BE2C (cell line): Measurements from ENCODE around the gene CACNA2D3.

Experiments used
- DNase-seq: peaks from one replicate; pipeline ENCODE4 v3.0.0-alpha.2; 2020
- H3K27me3 ChIP-seq: fragments of 250-450 bp; sonication (Bioruptor Pico); 2 replicates; pipeline ENCODE4 v1.5.1; 2020; ENCODE audit warnings: mild to moderate bottlenecking
- H3K36me3 ChIP-seq: fragments of 250-450 bp; sonication (Bioruptor Pico); 2 replicates; pipeline ENCODE4 v1.5.1; 2020; ENCODE audit warnings: mild to moderate bottlenecking
- H3K4me1 ChIP-seq: fragments of 250-450 bp; sonication (Bioruptor Pico); 2 replicates; pipeline ENCODE4 v1.5.1; 2020
- H3K4me3 ChIP-seq: 2 replicates; pipeline ENCODE4 v1.5.1; 2011; ENCODE audit warnings: low read depth, low read length
- H3K9me3 ChIP-seq: fragments of 250-450 bp; sonication (Bioruptor Pico); 2 replicates; pipeline ENCODE4 v1.5.1; 2020
- CTCF ChIP-seq: IDR thresholded peaks from 2 replicates; pipeline ENCODE4 v1.5.1; 2012; ENCODE audit warnings: mild to moderate bottlenecking, low read depth, low read length

CACNA2D3 gene

GRCh38 chr3:54215521-54215920, 93.2 kb downstream of the CACNA2D3 start:
- TF ChIP-seq CTCF, result no peak
- Histone ChIP-seq H3K27me3 (no peaks in the 10 kb centered on the region), H3K4me3 (no peak overlapping the region), H3K4me1 (no peaks in the 10 kb centered on the region), H3K9me3 (no peaks in the 10 kb centered on the region), H3K36me3 (no peaks in the 10 kb centered on the region)
- DNase-seq, result no peak

GRCh38 chr3:54217828-54218227, 95.5 kb downstream of the CACNA2D3 start:
- H3K4me3 ChIP-seq, result no peak overlapping the region
- no peaks in the 10 kb centered on the region for H3K9me3 ChIP-seq
- no peaks in the 10 kb centered on the region for H3K27me3 ChIP-seq
- no peak for TF ChIP-seq CTCF
- H3K36me3 ChIP-seq, result no peaks in the 10 kb centered on the region
- no peak for DNase-seq
- H3K4me1 ChIP-seq, result no peaks in the 10 kb centered on the region

- no peak for TF ChIP-seq CTCF
- Histone ChIP-seq H3K4me3 (no peak overlapping the region), H3K9me3 (no peaks in the 10 kb centered on the region), H3K27me3 (no peaks in the 10 kb centered on the region), H3K36me3 (no peaks in the 10 kb centered on the region), H3K4me1 (no peaks in the 10 kb centered on the region)
- no peak for DNase-seq
Observed at GRCh38 chr3:54222316-54222715, 100.0 kb downstream of the CACNA2D3 start.

GRCh38 chr3:54223063-54223462, 100.7 kb downstream of the CACNA2D3 start:
- DNase-seq, result no peak
- TF ChIP-seq CTCF, result no peak
- Histone ChIP-seq H3K4me3 (no peak overlapping the region), H3K36me3 (no peaks in the 10 kb centered on the region), H3K4me1 (no peaks in the 10 kb centered on the region), H3K27me3 (no peaks in the 10 kb centered on the region), H3K9me3 (no peaks in the 10 kb centered on the region)

- TF ChIP-seq CTCF, result no peak
- H3K4me3 ChIP-seq, result no peak overlapping the region
- H3K4me1 ChIP-seq, result no peaks in the 10 kb centered on the region
- no peaks in the 10 kb centered on the region for H3K36me3 ChIP-seq
- no peak for DNase-seq
- H3K27me3 ChIP-seq, result no peaks in the 10 kb centered on the region
- no peaks in the 10 kb centered on the region for H3K9me3 ChIP-seq
Observed at GRCh38 chr3:54225841-54226528, 103.6 kb downstream of the CACNA2D3 start.

GRCh38 chr3:54228806-54229205, 106.5 kb downstream of the CACNA2D3 start:
- Histone ChIP-seq H3K9me3 (no peaks in the 10 kb centered on the region), H3K4me3 (no peak overlapping the region), H3K4me1 (no peaks in the 10 kb centered on the region), H3K36me3 (no peaks in the 10 kb centered on the region), H3K27me3 (no peaks in the 10 kb centered on the region)
- no peak for TF ChIP-seq CTCF
- DNase-seq, result no peak
